GM12872 (cell line): ENCODE results near the gene SLC16A10.

Experiments used
- TF ChIP-seq, protein P1 (sequence below): IDR thresholded peaks from 3 replicates; pipeline ENCODE4 v1.5.1; 2011; ENCODE audit warnings: low read depth, mild to moderate bottlenecking, low read length, moderate library complexity; ENCODE audit not compliant: insufficient read depth

The SLC16A10 gene

DNA sequence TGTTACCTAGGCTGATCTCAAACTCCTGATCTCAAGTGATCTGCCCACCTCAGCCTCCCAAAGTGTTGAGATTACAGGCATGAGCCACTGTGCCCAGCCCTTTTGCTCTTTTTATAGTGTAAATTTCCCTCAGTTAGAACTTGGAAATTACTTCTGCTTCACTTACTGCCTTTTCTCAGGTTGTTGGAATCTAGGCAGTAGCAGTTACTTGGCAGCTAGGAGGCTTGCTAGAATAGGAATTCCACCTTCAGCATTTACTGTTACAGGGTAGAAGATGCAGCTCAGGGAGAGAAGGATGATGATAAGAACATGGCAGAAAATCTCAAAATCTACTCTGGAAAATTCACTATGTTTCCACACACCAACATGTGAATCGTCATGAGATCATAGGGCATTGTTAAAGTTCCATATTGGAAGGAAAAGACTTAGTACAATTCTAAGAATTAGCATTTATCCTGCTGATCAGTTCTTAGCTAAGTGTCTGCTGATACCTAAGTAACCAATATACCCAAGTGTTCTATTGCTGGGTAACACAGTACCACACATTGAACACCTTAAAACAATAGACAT is 182.2 kb downstream of the SLC16A10 start:
- TF ChIP-seq, protein P1, sequence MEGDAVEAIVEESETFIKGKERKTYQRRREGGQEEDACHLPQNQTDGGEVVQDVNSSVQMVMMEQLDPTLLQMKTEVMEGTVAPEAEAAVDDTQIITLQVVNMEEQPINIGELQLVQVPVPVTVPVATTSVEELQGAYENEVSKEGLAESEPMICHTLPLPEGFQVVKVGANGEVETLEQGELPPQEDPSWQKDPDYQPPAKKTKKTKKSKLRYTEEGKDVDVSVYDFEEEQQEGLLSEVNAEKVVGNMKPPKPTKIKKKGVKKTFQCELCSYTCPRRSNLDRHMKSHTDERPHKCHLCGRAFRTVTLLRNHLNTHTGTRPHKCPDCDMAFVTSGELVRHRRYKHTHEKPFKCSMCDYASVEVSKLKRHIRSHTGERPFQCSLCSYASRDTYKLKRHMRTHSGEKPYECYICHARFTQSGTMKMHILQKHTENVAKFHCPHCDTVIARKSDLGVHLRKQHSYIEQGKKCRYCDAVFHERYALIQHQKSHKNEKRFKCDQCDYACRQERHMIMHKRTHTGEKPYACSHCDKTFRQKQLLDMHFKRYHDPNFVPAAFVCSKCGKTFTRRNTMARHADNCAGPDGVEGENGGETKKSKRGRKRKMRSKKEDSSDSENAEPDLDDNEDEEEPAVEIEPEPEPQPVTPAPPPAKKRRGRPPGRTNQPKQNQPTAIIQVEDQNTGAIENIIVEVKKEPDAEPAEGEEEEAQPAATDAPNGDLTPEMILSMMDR, result no peak

DNA sequence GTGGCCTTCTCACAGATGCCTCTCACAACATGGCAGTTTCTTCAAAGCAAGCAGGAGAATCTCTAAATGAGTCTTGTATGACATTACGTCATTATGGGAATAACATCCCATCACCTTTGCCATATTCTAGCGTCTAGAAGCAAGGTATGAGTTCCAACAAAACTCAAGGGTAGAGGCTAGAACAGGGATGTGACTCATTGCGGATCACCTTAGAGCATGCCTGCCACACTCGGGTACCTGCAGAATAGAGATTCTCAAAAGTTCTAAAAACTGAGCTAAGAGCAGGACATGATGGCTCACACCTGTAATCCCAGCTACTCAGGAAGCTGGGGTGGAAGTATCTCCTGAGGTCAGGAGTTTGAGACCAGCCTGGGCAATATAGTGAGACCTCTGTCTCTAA is 182.8 kb downstream of the SLC16A10 start:
- TF ChIP-seq, protein P1, result no peak

DNA sequence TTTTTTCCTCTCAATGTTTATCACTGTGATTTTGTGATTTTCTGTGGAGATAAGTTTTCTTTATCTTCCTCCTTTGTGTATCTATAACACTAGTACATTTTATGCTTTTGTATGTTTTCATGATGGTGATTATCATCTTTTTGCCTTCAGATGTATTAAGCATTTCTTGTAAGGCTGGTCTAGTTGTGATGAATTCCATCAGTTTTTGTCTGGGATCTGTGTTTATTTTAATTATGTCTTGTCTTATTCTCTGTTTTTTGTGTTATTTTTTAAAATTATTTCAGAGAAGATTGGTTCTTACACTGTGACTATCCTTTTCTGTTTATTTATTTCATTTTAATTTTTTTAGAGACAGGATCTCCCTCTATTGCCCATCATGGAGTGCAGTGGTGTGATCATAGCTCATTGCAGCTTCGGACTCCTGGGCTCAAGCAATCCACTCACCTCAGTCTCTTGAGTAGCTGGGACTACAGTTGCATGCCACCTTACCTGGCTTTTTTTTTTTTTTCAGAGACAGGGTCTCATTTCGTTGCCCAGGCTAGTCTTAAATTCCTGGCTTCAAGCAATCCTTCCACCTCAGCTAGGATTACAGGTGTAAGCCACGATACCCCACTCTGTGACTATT is 187.4 kb downstream of the SLC16A10 start:
- TF ChIP-seq, protein P1, result no peak

DNA sequence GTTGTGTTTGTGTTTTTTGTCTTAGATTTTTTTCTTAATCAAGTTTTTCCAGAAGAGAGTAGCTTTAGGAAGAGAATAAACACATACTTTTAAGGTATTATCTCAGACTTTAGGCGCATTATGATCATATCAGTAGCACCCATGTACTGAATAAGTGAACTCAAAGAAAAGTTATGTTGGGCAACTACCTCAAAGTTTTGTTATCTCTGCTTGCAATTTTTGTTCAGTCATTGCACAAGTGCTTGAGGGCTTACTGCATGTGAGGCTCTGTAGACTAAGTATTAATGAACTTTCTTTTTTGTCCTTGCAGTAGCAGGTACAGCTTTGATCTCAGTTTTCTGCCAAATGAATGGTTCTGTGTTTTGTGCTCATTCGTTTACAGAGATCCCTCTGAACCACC is 189.0 kb downstream of the SLC16A10 start:
- TF ChIP-seq, protein P1, result no peak

DNA sequence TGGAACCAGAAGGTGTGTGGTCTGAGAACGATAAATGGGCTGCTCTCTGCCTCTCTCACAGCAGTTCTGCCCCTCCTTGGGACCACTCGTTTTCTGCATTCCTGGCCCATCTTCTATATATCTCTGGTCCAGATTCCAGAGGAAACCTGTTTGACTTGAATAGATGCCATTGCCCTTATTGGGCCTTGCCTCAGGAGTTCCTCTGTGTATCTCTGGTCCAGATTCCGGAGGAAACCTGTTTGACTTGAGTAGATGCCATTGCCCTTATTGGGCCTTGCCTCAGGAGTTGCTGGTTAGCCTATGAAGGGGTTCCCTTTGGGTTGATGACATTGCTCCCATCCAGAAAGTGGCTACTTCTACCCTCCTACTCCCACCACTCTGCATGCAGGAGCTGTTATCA is 189.4 kb downstream of the SLC16A10 start:
- TF ChIP-seq, protein P1, result no peak

DNA sequence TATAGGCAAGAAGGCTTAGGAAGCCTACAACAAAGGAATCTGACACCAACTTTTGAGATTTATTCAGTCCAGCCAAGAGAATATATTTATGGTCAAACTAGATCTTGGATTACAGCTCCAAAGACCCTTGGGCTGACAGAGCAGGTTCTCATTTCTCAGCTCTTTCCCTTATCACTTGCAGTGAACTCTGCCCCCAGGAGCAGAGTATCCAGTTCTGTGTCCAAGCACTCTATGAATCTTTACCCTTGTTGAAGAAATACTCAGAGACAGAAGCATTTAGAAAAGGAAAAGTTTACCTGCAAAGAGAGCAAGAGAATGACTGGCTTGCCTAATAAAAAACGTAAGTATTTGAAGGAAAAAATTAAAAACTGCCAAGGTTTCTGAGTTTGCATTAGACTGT is 190.5 kb downstream of the SLC16A10 start:
- TF ChIP-seq, protein P1, result no peak

DNA sequence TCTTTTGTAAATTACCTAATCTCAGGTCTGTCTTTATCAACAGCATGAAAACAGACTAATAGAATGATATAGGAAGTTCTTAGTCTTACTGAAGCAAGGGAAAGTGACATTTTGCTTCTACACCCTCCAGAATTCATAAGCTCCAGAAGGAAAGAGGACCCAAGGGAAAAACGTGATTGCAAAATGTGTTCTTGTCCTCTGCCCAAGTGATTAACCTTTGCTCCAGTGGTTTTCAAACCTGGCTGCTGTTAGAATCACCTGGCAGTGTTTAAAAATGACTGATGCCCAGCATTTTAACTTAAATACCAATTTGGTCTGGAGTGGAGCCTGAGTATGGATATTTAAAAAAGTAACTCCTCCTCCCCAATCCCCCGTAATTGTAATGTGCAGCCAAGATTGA is 191.4 kb downstream of the SLC16A10 start:
- TF ChIP-seq, protein P1, result no peak
